Measurements from ENCODE around the gene CAMK2N1.

- TF ChIP-seq HNF4G (IDR thresholded peaks at IDR 0.05) (no peak), GABPA (IDR thresholded peaks at IDR 0.05 in 1 of 2, conservative IDR thresholded peaks at IDR 0.05 in 1 of 2) (no peak), CTCF (IDR thresholded peaks at IDR 0.05; ENCODE audit: low read depth, low read length, missing input control) (no peak), REST (IDR thresholded peaks at IDR 0.05) (no peak), ATF3 (IDR thresholded peaks at IDR 0.05) (no peak), SP1 (IDR thresholded peaks at IDR 0.05) (no peak), YY1 (IDR thresholded peaks at IDR 0.05) (no peak), RAD21 (IDR thresholded peaks at IDR 0.05) (no peak), HNF4A (conservative IDR thresholded peaks at IDR 0.05) (no peak), MAX (IDR thresholded peaks at IDR 0.05) (no peak), ZBTB33 (IDR thresholded peaks at IDR 0.05) (no peak), TAF1 (conservative IDR thresholded peaks at IDR 0.05) (no peak), EGR1 (IDR thresholded peaks at IDR 0.05; ENCODE audit: low read depth in 2 of 2) (no peak), JUND (IDR thresholded peaks at IDR 0.05) (no peak)
These were observed 14.7 kb upstream of the CAMK2N1 start for GRCh38 chr1:20500716-20501115.
